NCI-H187 (cell line): Measurements from ENCODE around the gene CDC14B.

Experiments
- DNase-seq, 2 experiments: peaks; one replicate each; lab custom pipeline; 2025; lab: John Stamatoyannopoulos, UW

The CDC14B gene

DNA sequence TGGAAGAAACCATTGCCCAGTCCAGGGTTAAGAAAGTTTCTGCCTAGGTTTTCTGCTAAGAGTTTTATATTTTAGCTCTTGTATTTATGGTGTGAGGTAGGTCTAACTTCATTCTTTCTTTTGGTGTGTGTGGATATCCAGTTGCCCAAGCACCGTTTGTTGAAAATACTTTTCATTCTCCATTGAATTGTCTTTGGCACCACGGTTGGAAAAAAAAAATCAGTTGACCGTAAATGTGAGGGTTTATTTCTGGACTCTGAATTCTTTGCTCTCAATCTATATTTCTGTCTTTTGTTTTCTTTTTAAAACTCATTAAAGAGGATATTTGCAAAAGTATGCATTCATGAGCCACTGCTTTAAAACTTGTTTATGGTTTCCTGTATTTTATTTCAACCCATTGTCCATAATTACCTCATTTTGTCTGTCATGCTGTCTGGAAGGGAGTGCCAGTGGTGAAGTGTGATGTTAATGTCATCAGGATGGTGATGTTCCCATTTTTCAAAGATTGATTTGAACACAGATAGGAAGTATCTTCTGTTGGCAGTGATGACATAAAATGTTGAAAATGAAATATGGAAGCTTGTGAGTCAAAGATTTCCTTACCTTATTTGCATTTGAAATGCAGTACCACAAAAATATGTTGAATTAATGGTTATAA is 135.8 kb downstream of the CDC14B start:
- DNase-seq: no peak

DNA sequence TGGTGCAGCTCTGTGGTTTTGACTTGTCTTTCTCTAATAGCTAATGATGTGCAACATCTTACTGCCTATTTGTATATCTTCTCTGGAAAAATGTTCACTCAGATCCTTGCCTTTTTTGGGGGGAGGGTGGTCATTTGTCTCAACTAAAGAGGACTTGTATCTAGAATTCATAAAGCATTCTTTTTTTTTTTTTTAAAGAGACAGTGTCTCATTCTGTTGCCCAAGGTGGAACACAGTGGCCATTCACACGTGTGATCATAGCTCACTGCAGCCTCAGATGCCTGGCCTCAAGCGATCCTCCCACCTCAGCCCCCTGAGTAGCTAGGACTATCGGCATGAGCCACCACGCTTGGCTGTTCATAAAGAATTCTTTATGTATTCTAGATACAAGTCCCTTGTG is 136.4 kb downstream of the CDC14B start:
- DNase-seq: no peak

DNA sequence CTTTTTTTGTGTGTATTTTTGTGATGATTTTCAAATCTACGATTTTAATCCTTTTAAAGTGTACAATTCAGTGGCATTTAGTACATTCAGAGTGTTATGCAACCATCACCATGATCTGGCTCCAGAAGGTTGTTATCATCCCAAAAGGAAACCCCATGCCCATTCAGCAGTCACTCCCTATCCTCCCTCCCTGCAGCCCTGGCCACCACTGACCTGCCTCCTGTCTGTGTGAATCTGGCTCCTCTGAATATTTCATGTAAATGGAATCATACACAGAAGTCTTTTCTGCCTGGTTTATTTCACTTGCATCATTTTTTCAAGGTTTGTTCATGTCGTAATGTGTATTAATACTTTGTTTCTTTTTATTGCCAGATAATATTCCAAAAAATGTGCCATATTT is 137.2 kb downstream of the CDC14B start:
- no peak for DNase-seq

DNA sequence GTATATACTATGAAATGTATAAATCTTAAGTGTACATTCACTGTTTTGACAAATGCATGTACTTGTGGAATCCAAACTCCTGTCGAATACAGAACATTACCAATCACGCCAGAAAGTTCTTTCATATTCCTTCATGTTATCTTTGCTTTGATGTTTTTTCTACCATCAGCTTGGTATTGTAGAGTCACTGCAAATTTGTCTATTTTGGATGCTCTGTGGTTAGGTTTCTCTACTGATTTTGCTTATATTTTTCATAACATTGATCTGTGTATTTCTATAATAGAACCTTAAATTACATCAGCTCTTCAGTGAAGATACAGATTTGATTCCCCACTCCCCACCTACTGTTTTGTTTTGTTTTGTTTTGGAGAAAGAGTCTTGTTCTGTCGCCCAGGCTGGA is 138.9 kb downstream of the CDC14B start:
- no peak for DNase-seq

GRCh38 chr9:96478829-96479371 is 140.7 kb downstream of the CDC14B start:
- DNase-seq: no peak

DNA sequence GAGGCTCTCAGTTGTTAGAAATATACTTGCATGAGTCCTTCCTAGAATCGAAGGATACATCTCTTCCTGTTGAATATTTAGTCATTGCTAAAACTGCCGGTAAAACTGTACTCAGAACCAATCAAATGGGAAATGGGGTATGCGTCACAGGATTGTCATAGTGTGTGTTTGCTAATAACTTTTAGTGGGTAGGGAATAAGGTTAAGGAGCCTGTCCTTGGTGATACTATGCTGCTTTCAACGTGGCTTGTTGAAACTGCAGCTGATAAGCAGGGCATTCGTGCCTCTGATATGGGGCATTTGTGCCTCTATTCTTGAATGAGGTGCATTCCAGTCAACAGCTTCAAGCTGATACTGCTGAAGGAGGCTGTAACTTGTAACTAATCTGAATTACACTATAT is 143.1 kb downstream of the CDC14B start:
- DNase-seq: no peak

DNA sequence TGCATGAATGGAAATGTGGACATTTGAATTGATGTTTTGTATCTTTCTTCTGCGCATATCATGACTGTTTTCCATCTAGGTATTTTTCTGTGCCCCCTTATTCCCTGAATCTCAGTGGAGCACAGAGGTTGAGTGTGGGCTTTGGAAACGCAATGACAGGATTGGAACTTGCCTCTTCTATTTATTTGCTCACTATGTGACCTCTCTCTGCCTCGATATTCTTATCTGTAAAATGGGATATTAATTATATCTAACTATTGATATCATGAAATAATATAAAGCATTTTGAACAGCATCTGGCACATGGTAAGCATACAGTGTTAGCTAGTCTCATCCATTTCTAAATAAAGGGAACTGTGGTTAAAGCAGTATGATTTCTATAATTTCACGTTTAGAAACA is 143.6 kb downstream of the CDC14B start:
- DNase-seq: no peak

GRCh38 chr9:96467784-96468183 is 151.9 kb downstream of the CDC14B start:
- DNase-seq: no peak

DNA sequence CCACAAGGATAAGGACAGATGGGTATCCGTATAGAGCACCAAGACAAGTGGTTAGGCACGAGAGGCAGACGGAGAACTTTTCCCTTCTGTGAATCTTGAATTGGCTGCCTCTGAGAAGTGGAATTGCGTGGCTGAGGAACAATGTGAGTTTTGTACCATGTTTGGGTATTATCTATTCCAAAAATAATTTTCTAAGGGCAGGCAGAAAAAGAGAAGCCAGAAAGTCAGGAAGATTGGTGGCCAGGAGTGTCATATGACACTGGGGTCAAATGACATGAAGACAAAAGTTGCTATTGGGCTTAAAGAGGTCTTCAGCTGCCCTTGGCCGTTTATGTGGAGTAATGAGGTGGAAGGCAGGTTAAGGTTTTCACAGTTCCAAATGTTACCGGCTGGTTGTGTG is 155.2 kb downstream of the CDC14B start:
- DNase-seq: no peak

DNA sequence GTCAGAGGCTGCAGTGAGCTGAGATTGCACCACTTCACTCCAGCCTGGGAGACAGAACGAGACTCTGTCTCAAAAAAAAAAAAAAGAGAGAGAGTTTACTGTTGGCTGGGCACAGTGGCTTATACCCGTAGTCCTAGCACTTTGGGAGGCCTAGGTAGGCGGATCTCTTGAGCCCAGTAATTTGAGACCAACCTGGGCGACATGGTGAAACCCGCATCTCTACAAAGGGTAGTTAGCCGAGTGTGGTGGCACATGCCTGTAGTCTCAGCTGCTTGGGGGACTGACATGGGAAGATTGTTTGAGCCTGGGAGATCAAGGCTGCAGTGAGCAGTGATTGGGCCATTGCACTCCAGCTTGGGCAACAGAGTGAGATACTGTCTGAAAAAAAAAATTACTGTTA is 157.1 kb downstream of the CDC14B start:
- DNase-seq: no peak

DNA sequence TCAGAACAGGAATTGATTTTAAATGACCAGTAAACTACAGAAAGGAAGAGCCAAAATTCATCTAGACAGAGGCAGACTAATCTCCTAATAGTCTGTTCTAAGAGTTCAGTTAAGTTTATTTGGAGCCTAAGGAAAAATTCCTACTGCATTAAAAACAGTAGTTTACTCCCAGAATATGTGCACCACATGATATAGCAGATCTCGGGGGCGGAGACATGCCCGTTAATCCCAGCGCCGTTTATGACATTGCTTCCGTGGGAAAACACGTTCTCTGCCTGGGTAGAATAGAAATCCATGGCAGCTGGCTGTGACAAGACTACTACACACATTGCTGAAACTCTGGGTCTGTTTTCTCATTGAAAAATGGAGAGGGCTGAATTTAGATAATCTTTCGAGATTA is 158.3 kb downstream of the CDC14B start:
- no peak for DNase-seq

- DNase-seq: no peak
Measured at GRCh38 chr9:96460882-96461281, 158.8 kb downstream of the CDC14B start.

- DNase-seq: no peak
Measured at GRCh38 chr9:96460470-96460869, 159.2 kb downstream of the CDC14B start.

GRCh38 chr9:96459268-96460007 is 160.2 kb downstream of the CDC14B start:
- DNase-seq: no peak

DNA sequence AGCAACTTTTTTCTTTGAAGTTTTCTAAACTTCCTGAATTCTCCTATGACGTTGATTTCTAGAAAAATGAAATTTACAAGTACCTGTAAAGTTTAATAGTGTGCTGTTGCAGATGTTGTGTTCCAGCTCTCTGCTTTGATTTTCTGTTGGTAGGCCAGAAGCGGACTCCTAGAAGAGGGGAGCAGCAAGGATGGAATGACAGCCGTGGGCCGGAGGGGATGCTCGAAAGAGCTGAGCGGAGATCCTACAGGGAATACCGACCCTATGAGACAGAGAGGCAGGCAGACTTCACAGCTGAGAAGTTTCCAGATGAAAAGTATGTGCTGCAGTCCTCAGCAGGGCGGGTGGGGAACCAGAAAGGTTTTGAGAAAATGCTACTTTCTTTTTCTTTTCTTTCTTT is 161.4 kb downstream of the CDC14B start:
- no peak for DNase-seq

- no peak for DNase-seq
Measured at GRCh38 chr9:96457266-96457665, 162.4 kb downstream of the CDC14B start.

DNA sequence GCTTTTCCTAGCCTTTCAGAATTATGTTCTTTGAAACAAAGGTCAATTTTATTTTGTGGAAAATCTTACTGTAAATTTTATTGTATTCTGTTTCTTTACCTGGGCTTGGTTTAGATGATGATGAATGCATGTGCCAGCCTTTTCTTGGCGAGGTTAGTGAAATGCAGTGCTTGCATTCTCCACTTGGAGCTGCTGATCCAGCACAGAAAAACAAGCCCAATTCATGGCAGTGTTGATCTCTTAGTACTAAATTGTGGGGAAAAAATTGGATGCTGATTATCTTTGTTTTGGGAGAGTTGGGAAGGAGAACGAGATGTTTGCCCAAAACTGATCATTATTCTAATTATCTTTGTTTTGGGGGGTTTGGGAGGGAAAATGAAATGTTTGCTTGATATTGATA is 166.0 kb downstream of the CDC14B start:
- no peak for DNase-seq

GRCh38 chr9:96450613-96451528 is 168.8 kb downstream of the CDC14B start:
- DNase-seq: no peak
